ENCODE results near the gene PSTPIP2.
"Not testable (repeated sequence)": the region's sequence is repeated elsewhere in the genome, so short reads cannot be mapped to it uniquely, and the experiment has no call there.

The PSTPIP2 gene

DNA sequence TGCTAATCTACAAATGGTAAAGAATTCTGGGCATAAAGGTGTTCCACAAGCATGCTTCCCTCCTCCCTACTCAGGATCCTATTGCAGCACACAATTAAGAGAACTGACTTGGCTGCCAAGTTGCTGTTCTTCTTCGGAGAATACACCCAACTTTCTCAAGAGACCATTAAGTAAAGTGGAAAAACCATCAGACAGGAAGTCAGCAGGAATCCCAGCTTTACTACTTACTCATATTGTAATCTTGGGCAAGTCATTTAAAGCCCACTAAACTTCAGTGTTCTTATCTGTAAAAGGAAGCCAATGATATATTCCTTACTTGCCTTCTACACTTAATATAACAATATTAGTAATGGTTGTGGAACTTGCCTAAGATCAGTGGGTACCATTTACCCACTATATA, 37.8 kb downstream of the PSTPIP2 start:
- DNase-seq, result no peak

DNA sequence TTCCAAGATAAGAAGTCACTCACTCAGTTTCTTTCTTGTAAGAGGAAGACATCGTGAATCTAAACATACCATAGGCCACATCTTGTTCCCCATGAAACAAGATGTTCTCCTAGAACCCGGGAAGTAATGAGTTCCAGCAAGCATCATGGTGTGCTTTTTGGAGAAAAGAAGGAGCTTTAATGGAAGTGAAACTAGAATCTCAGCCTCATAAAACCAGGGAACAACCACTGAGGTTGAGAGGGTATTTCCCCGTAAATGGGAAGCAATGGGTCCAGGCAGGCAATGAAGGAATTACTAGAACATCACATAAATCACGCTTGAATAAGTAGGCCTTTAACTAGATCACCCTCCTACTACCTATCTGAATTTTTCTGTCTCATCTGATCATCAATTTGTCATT, 40.3 kb downstream of the PSTPIP2 start:
- no peak for DNase-seq

GRCh38 chr18:46028536-46028891, 43.5 kb downstream of the PSTPIP2 start:
- no peak for DNase-seq

DNA sequence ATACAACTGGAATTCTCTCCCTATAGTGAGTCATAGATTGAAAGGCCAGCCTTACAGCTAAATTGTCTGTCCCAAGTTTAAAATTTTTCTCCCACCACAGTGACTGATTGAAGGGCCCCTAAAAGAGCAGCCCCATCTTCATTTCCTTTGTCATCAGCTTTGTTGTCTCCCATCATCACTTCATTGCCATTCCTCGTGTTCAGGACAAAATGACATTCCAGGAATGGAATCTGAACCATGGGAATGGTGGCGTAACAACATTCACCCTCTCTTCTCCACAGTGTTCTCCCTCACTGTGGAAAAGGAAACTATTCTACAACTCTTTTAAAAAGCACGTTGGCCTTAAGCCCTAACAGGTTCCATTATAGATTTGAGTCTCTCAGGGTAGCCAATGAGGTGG, 52.1 kb downstream of the PSTPIP2 start:
- DNase-seq, result no peak

GRCh38 chr18:46013484-46014189, 58.4 kb downstream of the PSTPIP2 start:
- DNase-seq, result no peak

GRCh38 chr18:46010676-46011075, 61.4 kb downstream of the PSTPIP2 start:
- DNase-seq, result no peak

GRCh38 chr18:46010050-46010449, 62.0 kb downstream of the PSTPIP2 start:
- no peak for DNase-seq

DNA sequence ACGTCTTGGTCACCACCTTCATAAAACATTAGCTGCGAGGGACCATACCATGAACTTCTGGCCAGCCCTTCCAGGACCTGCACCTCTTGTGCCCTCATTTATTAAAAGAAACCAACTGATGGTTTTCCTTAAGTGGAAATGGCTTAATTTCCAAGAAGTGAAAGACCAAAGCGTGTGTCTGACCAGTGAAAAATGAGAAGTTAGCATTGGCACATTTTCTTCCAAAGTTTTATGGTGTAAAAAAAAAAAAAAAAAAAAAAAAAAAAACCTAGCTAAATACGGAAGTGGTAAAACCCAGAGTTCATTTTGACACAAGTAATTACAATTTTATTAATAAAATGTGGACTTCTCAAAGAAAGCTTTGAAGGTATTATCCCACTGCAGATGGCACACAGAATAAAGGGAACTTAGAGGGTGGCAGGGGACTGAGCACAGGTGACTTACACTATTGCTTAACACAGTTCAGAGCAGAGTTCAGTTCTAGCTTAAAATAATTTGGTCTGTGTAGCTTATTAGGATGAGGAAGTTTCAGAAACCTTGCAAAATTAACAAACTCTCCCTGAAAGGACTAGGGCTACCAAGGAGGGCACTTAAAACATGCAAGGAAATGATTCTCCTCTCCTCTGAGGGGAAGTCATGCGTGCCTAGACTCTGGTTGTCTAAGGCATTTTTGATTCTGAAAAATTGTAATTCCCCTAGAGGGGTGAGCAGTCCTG, 62.8 kb downstream of the PSTPIP2 start:
- DNase-seq, result no peak

DNA sequence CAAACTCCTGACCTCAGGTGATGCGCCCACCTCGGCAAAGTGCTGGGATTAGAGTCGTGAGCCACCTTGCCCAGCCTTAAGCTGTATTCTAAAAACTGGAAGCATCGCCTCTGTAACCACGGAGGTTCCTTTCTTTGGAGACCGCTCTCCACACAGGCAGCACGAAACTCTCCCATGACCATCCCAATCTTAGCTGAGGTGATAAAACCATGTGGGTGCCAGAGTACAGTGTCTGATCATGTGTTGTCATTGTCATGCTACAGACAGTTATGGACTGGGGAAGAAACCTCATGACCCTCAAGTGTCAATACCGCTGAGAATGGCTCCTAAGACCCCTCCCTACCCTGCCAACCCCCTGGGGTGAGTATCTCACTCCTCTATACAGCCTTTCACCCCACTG, 63.5 kb downstream of the PSTPIP2 start:
- DNase-seq, result no peak

DNA sequence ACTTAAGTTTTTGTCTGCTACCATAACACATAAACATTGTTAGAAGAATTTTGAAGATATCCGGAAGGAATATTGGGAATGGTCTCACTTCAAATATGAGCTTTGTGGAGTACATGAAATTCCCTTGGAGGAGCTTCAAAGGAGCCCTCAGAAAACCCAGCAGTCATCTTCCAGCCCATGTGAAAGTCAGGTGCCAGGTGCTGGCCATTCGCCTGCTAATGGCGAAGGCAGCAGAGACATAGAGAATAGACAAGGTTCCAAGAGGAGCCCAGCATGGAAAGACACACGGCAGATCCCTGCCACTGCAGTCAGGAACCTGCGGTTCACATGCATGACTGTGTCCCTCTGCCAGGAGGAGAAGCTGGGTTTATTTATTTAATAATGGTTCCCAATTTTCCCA, 64.9 kb downstream of the PSTPIP2 start:
- no peak for DNase-seq

- DNase-seq, result no peak
These were observed 69.1 kb downstream of the PSTPIP2 start for GRCh38 chr18:46002934-46003333.

- DNase-seq, result no peak
These were observed 70.2 kb downstream of the PSTPIP2 start for GRCh38 chr18:46001892-46002291.

GRCh38 chr18:46001074-46001473, 71.0 kb downstream of the PSTPIP2 start:
- no peak for DNase-seq

DNA sequence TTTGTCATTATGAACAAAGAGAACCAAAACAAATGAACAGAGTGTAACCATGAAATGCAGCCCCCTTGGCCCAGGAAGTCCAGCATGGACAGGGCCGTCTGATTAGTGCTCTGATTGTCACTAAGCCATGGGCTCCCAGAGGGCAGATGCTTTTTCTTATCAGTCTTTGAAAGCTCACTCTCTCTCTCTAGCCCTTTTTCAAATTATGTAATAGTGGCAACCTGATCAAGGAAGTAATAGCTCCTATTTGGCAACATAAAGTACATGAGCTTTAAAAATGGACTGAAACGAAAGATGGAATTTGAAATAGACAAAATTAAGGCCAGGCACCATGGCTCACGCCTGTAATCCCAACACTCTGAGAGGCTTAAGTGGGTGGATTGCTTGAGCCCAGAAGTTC, 72.5 kb downstream of the PSTPIP2 start:
- DNase-seq, result no peak

DNA sequence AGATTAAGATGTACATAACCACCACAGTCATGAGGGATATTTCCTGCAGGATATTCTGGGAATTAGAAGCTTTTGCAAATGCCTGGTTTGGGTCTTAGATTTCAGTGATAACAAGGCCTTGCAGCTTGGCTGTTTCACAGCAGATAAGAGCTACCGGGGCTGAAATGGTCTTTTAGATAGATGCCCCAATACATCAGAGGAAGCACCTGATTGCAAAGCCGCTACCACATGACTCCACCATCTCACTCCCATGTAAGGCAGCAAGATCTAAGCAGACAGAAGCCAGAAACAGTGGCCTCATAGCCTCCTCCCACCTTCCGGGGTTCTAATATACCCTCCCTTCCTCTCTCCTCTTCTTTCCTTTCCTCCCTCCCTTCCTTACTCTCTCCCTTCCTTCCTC, 73.8 kb downstream of the PSTPIP2 start:
- DNase-seq, result no peak

DNA sequence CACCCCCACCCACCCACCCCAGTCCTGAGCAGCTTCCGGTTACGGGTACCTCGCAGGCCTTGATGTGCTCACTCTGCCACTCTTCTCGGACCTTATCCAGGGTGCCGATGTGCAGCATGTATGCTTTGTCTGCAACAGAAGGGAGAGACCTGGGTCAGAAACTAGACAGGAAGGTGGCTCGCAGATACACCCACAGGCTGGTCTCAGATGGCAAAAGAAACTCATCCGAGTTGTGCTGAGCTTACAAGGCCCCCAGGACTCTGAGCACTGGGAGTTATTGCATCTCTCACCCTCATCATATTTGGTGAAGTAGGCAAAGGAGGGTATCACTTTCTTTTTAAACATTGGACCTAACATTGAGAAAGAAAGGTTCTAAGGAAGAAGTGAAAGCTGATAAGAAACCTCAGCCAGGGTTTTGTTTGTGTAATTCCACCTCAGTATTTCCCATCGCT, 74.3 kb downstream of the PSTPIP2 start:
- peak; percentile 18 for DNase-seq

DNA sequence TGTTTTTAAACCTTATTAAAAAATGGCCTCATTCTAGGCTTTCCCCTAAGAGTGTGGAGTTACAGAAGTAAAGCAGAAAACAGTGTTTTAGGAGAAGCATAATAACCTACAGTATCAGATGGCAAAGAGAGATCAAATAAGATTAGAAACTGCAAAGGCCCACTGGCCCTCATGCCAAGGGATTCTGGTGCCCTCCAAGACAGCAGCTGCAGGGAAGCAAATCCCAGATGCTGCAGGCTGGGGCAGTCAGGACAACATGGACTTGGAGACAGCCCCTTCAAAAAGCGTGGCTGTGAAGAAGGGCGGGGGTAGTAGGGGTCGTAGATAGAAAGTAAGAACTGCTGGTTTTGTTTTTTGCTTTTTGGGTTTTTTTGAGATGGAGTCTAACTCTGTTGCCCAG, 76.6 kb downstream of the PSTPIP2 start:
- no peak for DNase-seq

DNA sequence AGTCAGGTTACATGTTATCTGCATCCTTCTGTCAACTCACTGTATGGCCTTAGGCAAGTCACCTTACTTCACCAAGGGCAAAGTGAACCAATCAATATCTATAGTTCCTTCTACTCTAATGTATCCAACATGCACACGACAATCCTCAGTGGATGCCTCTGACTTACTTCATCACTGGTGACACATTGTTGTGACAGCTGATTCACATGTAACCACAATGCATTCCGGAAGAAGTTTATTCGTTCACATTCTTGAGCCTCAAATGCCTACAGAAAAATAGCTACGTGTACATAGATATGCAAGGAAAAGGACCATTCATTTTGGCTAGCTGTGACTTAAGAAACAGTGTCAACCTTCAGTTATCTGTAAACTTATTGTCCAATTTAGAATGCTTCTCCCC, 78.6 kb downstream of the PSTPIP2 start:
- DNase-seq, result no peak

GRCh38 chr18:45992527-45992926, 79.5 kb downstream of the PSTPIP2 start:
- DNase-seq, result not testable (repeated sequence)

DNA sequence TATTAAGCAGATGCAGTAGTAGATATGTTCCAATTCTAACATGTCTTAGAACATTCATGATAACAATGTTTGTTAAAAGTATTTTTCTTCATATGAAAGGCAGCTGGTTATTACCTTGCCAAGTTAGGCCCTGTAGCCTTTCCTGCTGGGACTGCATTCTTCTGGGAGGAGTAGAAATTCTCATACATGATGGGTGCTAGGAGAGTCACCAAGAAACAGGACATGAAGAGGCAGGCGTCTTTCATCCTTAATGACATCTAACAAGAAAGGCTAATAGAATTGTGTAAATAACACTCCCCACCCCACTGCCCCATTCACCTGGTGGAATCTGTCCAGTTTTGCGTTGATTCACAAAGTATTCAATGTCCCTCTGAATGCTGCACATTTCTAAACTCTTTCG, 80.3 kb downstream of the PSTPIP2 start:
- DNase-seq, result no peak

DNA sequence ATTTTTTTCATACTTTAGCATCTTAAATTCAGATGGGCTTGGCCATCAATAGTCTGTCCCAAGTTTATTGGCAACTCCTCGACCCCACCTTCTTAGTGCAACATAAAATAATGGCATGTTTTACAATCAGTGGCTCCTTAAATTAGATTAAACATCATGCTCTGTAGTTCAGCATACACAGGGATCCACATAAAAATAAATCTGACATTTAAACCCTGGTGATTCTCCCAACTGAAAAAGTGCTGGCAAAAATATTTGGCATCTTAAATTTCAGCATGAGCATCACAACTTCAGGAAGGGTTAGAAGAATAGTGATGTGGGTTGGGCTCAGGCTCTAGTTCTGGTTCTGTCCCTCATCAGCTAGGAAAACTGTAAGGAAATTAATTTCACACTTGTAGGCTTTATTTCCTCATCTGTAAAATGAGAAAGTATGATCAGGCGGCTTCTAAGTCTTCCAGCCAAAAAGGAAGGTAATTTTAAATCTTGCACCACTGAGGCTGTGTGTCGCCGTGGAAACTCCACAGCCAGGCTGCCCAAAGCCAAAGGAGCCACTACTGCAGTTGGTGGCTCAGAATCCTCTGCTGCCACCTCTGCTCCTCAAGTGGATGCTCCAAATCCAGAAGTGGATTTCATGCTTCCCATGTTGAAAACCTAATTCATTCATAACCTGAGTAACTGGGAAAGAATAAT, 87.4 kb downstream of the PSTPIP2 start:
- no peak for DNase-seq

GRCh38 chr18:45981821-45982220, 90.2 kb downstream of the PSTPIP2 start:
- DNase-seq, result no peak

- DNase-seq, result no peak
These were observed 91.8 kb downstream of the PSTPIP2 start for GRCh38 chr18:45980229-45980628.

- DNase-seq, result no peak
These were observed 94.0 kb downstream of the PSTPIP2 start for GRCh38 chr18:45978084-45978483.
